Measurements from ENCODE around the gene KRT86.
"Not testable (repeated sequence)": the region's sequence is repeated elsewhere in the genome, so short reads cannot be mapped to it uniquely, and the experiment has no call there.

The KRT86 gene

DNA sequence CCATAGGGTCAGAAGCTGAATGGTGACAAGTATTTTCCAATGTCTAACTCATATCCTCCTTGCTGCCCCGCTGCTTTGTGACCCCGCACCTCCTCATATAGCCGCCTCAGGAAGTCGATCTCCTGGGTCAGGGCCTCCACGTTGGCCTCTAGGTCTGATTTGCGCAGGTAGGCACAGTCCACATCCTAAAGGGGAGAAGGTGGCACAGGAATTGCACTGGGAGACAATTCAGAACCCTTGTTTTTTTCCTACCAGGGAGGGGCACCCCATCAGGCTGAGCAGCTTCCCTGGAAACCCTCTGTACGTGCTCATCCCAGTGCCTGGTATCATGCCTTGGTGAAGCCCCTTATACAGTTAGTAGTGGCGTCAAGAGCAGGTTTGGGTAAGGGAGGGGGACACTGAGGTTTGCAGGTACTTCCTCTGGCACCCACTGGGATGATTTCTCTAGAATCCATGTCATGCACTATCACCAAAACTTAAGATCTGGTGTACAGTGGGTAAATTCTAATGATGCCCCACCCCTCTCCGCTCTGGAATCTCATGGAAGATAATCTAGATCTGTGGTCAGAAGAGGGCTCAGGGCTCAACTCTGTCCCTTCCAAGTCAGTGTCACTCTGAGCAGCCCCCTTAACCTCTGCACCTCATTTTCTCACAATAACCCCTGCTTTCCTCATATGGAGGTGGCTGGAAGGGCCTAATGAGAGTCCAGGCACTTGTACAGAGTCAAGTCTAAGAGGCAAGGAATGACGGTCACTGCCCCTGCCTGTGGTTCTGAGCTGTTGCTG, 20.1 kb upstream of the KRT86 start:
- DNase-seq (ENCODE audit: low read depth) = no peak
- TF ChIP-seq, protein P1, sequence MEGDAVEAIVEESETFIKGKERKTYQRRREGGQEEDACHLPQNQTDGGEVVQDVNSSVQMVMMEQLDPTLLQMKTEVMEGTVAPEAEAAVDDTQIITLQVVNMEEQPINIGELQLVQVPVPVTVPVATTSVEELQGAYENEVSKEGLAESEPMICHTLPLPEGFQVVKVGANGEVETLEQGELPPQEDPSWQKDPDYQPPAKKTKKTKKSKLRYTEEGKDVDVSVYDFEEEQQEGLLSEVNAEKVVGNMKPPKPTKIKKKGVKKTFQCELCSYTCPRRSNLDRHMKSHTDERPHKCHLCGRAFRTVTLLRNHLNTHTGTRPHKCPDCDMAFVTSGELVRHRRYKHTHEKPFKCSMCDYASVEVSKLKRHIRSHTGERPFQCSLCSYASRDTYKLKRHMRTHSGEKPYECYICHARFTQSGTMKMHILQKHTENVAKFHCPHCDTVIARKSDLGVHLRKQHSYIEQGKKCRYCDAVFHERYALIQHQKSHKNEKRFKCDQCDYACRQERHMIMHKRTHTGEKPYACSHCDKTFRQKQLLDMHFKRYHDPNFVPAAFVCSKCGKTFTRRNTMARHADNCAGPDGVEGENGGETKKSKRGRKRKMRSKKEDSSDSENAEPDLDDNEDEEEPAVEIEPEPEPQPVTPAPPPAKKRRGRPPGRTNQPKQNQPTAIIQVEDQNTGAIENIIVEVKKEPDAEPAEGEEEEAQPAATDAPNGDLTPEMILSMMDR (conservative IDR thresholded peaks at IDR 0.05; ENCODE audit: low read depth, low read length) = no peak
- H3K4me3 ChIP-seq (ENCODE audit: low read depth, low read length) = no peak overlapping the region

DNA sequence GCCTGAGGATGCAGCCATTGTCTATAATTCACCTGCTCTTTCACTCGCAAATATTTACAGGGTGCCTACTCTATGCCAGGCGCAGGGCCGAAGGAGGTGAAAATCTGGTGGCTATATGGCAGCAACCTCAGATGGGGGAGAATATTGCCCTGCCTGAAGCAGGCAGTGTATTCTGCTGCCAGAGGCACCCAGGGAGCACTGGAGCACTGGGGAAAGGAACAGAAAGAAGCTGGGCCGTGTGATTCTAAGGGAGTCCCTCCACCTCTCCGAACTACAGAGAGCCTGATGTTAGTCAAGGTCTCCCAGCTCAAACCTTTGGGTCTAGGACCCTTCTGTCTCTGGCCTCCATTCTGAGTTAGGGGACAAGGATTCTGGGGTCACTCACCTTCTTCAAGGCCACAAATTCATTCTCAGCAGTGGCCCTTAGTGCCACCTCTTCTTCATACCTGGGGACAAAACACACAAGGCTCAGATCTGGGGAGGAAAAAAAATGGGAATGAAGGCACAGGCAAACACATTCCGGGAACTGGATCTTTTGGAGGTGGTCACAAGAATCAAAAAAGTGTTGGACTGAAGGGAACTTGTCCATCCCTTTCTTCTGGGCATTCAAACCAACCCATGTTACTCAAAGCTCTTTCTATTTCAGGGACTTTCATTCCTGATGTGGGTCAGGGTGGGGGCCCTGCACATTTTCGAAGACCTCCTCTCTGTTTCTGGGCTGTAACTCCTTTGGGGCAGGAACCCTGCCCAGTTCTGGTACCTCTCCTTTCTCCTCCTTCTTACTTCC, 19.3 kb upstream of the KRT86 start:
- TF ChIP-seq, protein P1 (conservative IDR thresholded peaks at IDR 0.05; ENCODE audit: low read depth, low read length) = no peak
- no peak for DNase-seq (ENCODE audit: low read depth)
- no peak overlapping the region for H3K4me3 ChIP-seq (ENCODE audit: low read depth, low read length)

DNA sequence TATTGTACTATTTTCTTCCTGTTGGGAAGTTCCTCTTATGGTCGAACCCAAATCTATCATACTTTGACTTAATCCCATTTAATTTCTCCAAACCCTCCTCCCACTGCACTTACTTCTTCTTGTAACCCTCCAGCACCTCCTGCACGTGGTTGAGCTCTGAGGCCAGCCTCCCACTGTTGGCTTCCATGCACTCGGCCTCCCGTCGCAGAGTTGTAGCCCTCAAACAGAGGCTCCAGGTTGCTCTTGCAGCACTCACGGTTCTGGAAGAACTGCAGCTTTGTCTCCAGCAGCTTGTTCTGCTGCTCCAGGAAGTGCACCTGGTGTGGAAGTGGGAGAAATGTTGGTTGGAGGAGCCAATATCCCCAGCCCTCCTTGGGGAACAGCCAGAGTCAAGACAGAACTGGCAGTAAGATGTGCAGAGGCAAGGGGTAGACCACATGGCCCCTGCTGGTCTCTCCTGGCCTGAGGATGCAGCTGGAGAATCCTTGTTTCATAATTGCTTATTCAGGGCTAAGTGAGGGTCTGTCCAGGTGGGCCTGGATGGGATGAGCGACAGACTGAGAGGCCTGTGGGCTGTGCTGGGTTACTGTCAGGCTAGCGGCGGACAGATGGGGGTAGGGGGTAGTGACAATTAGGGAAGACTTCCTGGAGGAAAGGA, 18.4 kb upstream of the KRT86 start:
- no peak overlapping the region for H3K4me3 ChIP-seq (ENCODE audit: low read depth, low read length)
- TF ChIP-seq, protein P1 (conservative IDR thresholded peaks at IDR 0.05; ENCODE audit: low read depth, low read length) = no peak
- no peak for DNase-seq (ENCODE audit: low read depth)

DNA sequence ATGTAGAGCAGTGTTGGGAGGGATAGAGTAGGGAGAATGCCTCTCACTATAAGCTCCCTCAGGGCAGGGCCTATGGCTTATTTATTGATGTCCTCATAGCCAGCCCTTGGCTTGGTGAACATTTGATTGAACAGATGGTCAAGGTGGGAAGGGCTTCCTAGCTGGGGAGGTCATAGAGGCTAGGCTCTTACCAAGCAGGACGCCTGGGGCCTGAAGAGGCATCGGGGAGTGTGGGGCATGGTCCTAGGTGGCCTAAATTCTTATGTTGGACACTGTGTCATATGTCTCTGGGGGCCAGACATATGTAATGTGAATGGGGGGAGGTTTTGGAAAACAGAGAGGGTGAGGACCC, 17.9 kb upstream of the KRT86 start:
- no peak overlapping the region for H3K4me3 ChIP-seq (ENCODE audit: low read depth, low read length)
- DNase-seq (ENCODE audit: low read depth) = no peak
- TF ChIP-seq, protein P1 (conservative IDR thresholded peaks at IDR 0.05; ENCODE audit: low read depth, low read length) = no peak

DNA sequence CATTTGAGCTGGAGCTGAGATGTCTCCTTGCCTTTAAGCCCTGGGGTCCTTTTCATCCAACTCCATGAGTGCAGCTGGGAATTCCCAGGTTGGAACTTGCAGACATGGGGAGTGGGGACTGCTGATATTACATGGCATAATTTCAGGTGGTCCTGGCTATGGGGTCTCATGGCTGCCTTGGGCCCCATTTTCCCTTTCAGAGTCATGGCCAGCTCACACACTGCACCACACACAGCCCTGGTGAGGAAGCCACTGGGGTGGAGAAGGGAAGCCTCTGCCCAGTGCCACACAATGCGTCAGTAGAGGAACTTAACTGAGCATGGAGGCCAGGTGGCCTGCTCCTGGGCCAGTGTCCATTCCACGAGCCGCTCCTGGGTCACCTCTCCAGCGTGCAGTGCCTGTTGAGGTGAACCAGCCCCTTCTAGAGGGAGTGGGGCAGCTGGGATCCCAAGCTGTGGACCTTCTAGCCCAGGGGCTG, 17.3 kb upstream of the KRT86 start:
- no peak for DNase-seq (ENCODE audit: low read depth)
- TF ChIP-seq, protein P1 (conservative IDR thresholded peaks at IDR 0.05; ENCODE audit: low read depth, low read length) = no peak
- H3K4me3 ChIP-seq (ENCODE audit: low read depth, low read length) = no peak overlapping the region

DNA sequence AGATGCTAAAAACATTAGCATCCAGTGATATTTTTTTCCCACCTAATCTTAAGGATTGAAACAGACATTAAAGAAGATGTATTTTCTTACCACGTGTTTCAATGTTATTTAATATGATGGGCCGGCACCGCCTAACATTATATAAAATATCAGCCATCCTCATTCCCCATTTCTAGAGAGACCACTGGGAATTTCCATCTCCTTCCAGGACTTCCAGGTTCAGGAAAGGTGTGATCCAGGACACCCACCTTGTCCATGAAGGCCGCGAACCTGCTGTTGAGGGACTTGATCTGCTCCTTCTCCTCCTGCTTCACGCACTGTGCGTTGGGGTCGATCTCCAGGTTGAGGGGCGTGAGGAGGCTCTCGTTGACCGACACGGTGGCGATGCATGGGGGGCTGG, 16.5 kb upstream of the KRT86 start:
- DNase-seq (ENCODE audit: low read depth) = not testable (repeated sequence)

DNA sequence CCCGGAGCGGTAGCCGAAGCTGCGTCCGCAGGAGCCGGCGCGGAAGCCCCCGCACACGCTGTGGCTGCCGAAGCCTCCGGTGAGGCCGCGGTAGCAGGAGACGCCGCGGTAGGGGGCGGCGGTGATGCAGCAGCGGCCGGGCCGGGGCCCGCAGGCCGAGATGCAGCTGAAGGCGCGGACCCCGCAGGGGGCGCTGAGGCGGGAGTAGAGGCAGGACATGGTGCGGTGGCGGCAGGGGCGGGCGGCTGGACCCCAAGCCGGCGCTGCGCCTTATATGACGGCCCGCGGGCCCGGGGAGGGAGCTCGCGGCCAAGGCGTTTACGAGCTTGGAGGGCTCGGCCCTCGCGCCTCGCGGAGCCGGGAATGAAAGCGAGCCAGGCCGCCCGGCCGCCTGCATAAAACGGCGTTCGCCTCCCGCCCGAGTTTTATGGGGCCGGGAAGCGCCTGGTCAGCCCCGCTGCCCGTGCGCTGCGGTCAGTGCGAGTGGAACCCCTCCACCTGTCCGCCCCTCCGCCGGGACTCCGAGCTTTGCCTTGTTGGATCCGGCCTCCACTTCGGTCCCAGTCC, 16.0 kb upstream of the KRT86 start:
- DNase-seq (ENCODE audit: low read depth) = peak; percentile 52
- TF ChIP-seq, protein P1 (conservative IDR thresholded peaks at IDR 0.05; ENCODE audit: low read depth, low read length) = peak; percentile 2
- no peak overlapping the region for H3K4me3 ChIP-seq (ENCODE audit: low read depth, low read length)

More for the DNA sequence above, 16.5 kb upstream of the KRT86 start:
- H3K4me3 ChIP-seq (ENCODE audit: low read depth, low read length) = not testable (repeated sequence)

Data from choroid plexus epithelial cell (primary cell).